Large intestine (tissue), 3 donors: ENCODE measurements around the gene GPRC5C. TPM values are rescaled to one million over a fixed set of nuclear protein-coding genes. Genes with fewer than 3 reads are reported as not detected.
A peak's percentile ranks its signal among the peaks of the same experiment; 100 is the strongest.

Experiments used
- DNase-seq, 2 donors: peaks; one replicate each; pipeline versions ENCODE4 v3.0.0 to v3.0.0-alpha.2; 2013
- H3K27ac ChIP-seq: one replicate; pipeline ENCODE4 v1.5.1; 2013; ENCODE audit warnings: low read length
- H3K27me3 ChIP-seq: 2 replicates; pipeline ENCODE4 v1.6.1; 2013; ENCODE audit warnings: low read length; ENCODE audit not compliant: control insufficient read depth, insufficient read depth
- H3K36me3 ChIP-seq: 2 replicates; pipeline ENCODE4 v1.6.1; 2013; ENCODE audit warnings: low read length; ENCODE audit not compliant: control insufficient read depth, insufficient read depth
- H3K4me1 ChIP-seq: one replicate; pipeline ENCODE4 v1.6.1; 2013; ENCODE audit warnings: low read length; ENCODE audit not compliant: control insufficient read depth, insufficient read depth
- H3K4me3 ChIP-seq: one replicate; pipeline ENCODE4 v1.5.1; 2013; ENCODE audit warnings: low read length
- H3K9me3 ChIP-seq: one replicate; pipeline ENCODE4 v1.6.1; 2013; ENCODE audit warnings: mild to moderate bottlenecking, low read depth, low read length, moderate library complexity; ENCODE audit not compliant: control insufficient read depth
- WGBS: methylation state at CpG from one replicate; pipeline ENCODE4 v1.1.5; 2013; ENCODE audit warnings: low lambda C conversion rate; ENCODE audit not compliant: insufficient coverage; 5-methylcytosine and 5-hydroxymethylcytosine counted together
- polyA plus RNA-seq: library from polyadenylated mRNA; unstranded; fragments of 120-200 nt; gene quantifications from one replicate; pipeline ENCODE4 v1.2.1, GENCODE V29; 2013

GPRC5C gene
- polyA plus RNA-seq, 1 donor: 38.8 TPM

- peaks cover 10% of the 10 kb centered on the region for H3K27me3 ChIP-seq
- H3K9me3 ChIP-seq: no peaks in the 10 kb centered on the region
- peaks cover 51% of the 10 kb centered on the region for H3K4me1 ChIP-seq
- WGBS: no CpG with 5 or more reads among the region's 67 CpGs
- H3K36me3 ChIP-seq: no peaks in the 10 kb centered on the region
- peak overlapping the region; percentile 95 for H3K27ac ChIP-seq
- DNase-seq: peak; percentile 81 to 92
- peak overlapping the region; percentile 63 for H3K4me3 ChIP-seq
Measured at GRCh38 chr17:74430706-74431567, 951 bp upstream of the GPRC5C start.

GRCh38 chr17:74432424-74432690 lies 469 bp downstream of the GPRC5C start:
- WGBS: no CpG with 5 or more reads among the region's 33 CpGs
- Histone ChIP-seq H3K27me3 (peaks cover 10% of the 10 kb centered on the region), H3K9me3 (peaks cover 2% of the 10 kb centered on the region), H3K27ac (no peak overlapping the region), H3K4me3 (peak overlapping the region; percentile 63), H3K36me3 (no peaks in the 10 kb centered on the region), H3K4me1 (peaks cover 42% of the 10 kb centered on the region)
- peak in 1 of 2 donors; percentile 27 for DNase-seq

DNA sequence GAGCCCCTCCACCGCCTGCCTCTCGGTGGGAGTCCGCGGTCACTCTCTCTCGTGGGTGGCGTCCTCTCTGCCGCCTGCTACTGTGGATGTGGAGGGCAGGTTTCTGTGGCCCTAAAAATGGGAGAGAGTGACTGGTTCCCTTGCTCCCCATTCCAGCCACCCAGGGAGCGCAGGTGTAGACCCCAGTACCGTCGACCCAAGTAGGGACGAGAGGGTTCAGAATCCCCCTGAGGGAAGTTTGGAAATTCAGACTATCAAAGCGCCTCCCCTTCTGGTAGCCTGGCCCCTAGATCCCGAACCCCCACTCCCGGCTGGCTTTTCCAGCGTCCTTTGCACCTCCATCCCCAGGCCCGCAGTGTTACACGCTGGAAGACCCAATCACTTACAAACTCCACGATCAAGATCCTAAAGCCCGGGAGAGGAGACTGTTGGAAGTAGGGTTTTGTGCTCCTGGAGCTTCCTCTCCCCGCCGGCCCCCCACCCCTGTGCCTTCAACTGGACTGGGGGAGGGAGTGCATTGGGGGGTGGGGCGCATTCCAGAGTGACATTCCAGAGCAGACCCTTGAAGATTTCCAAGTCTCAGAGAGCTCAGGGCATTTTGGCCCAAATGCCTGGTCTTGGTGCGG lies 991 bp downstream of the GPRC5C start:
- Histone ChIP-seq H3K4me1 (peaks cover 37% of the 10 kb centered on the region), H3K27ac (peak overlapping the region; percentile 12), H3K36me3 (no peaks in the 10 kb centered on the region), H3K27me3 (peaks cover 10% of the 10 kb centered on the region), H3K4me3 (peak overlapping the region; percentile 63), H3K9me3 (peaks cover 7% of the 10 kb centered on the region)
- WGBS: no CpG with 5 or more reads among the region's 23 CpGs
- no peak for DNase-seq

GRCh38 chr17:74433421-74434121 lies 1.7 kb downstream of the GPRC5C start:
- Histone ChIP-seq H3K9me3 (peaks cover 13% of the 10 kb centered on the region), H3K27me3 (peaks cover 10% of the 10 kb centered on the region), H3K36me3 (no peaks in the 10 kb centered on the region), H3K4me3 (no peak overlapping the region), H3K4me1 (peaks cover 30% of the 10 kb centered on the region), H3K27ac (no peak overlapping the region)
- no CpG with 5 or more reads among the region's 17 CpGs for WGBS
- no peak for DNase-seq

- peaks cover 15% of the 10 kb centered on the region for H3K4me1 ChIP-seq
- H3K27ac ChIP-seq: peak overlapping the region; percentile 13
- no peak overlapping the region for H3K4me3 ChIP-seq
- H3K27me3 ChIP-seq: peaks cover 10% of the 10 kb centered on the region
- DNase-seq: no peak
- H3K36me3 ChIP-seq: peaks cover 9% of the 10 kb centered on the region
- peaks cover 22% of the 10 kb centered on the region for H3K9me3 ChIP-seq
- 33% methylated on average over 1 of the region's 5 CpGs for WGBS
Measured at GRCh38 chr17:74435775-74436359, 4.0 kb downstream of the GPRC5C start.

DNA sequence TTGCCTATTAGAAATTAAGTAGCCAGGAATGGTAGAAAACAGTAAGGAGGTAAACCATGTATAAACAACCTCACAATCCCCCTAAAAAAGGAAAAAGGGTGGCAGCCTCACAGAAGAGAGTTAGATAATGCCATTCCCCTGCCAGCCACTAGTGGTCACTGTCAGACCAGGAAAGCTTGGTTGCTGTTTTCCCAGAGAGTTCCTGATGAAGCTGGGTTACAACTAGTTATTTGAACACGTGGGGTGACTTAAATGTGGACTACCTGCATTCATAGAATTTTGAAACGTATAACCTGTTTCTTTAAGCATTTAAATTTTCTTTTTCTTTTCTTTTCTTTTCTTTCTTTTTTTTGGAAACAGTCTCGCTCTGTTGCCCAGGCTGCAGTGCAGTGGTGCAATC lies 5.8 kb downstream of the GPRC5C start:
- peaks cover 18% of the 10 kb centered on the region for H3K4me1 ChIP-seq
- peaks cover 9% of the 10 kb centered on the region for H3K36me3 ChIP-seq
- H3K9me3 ChIP-seq: peaks cover 22% of the 10 kb centered on the region
- no peak for DNase-seq
- peaks cover 7% of the 10 kb centered on the region for H3K27me3 ChIP-seq
- WGBS: 81% methylated on average over 3 of the region's 3 CpGs
- no peak overlapping the region for H3K27ac ChIP-seq
- no peak overlapping the region for H3K4me3 ChIP-seq

DNA sequence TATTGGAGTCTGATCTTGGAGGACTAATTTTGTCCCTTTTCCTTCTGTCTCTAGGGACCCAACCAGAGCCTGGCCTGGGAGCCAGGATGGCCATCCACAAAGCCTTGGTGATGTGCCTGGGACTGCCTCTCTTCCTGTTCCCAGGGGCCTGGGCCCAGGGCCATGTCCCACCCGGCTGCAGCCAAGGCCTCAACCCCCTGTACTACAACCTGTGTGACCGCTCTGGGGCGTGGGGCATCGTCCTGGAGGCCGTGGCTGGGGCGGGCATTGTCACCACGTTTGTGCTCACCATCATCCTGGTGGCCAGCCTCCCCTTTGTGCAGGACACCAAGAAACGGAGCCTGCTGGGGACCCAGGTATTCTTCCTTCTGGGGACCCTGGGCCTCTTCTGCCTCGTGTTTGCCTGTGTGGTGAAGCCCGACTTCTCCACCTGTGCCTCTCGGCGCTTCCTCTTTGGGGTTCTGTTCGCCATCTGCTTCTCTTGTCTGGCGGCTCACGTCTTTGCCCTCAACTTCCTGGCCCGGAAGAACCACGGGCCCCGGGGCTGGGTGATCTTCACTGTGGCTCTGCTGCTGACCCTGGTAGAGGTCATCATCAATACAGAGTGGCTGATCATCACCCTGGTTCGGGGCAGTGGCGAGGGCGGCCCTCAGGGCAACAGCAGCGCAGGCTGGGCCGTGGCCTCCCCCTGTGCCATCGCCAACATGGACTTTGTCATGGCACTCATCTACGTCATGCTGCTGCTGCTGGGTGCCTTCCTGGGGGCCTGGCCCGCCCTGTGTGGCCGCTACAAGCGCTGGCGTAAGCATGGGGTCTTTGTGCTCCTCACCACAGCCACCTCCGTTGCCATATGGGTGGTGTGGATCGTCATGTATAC lies 8.0 kb downstream of the GPRC5C start:
- no peak for DNase-seq
- H3K9me3 ChIP-seq: peaks cover 22% of the 10 kb centered on the region
- H3K27me3 ChIP-seq: no peaks in the 10 kb centered on the region
- no peak overlapping the region for H3K27ac ChIP-seq
- peaks cover 29% of the 10 kb centered on the region for H3K4me1 ChIP-seq
- peaks cover 9% of the 10 kb centered on the region for H3K36me3 ChIP-seq
- no peak overlapping the region for H3K4me3 ChIP-seq
- WGBS: no CpG with 5 or more reads among the region's 31 CpGs

DNA sequence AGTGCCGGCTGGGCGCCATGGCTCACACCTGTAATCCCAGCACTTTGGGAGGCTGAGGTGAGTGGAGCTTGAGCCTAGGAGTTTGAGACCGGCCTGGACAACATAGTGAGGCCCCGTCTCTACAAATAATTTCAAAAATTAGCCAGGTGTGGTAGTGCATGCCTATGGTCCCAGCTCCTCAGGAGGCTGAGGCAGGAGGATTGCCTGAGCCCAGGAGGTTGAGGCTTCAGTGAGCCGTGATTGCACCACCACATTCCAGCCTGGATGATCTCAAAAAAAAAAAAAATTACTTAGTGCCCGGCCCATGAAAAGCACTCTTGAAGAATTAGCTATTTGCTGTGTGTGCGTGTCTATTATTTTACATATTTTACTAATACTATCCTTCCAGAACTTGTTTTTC lies 9.6 kb downstream of the GPRC5C start:
- WGBS: no CpG with 5 or more reads among the region's 7 CpGs
- H3K9me3 ChIP-seq: peaks cover 22% of the 10 kb centered on the region
- H3K27ac ChIP-seq: no peak overlapping the region
- no peak overlapping the region for H3K4me3 ChIP-seq
- peaks cover 9% of the 10 kb centered on the region for H3K36me3 ChIP-seq
- H3K27me3 ChIP-seq: no peaks in the 10 kb centered on the region
- peaks cover 25% of the 10 kb centered on the region for H3K4me1 ChIP-seq
- no peak for DNase-seq

DNA sequence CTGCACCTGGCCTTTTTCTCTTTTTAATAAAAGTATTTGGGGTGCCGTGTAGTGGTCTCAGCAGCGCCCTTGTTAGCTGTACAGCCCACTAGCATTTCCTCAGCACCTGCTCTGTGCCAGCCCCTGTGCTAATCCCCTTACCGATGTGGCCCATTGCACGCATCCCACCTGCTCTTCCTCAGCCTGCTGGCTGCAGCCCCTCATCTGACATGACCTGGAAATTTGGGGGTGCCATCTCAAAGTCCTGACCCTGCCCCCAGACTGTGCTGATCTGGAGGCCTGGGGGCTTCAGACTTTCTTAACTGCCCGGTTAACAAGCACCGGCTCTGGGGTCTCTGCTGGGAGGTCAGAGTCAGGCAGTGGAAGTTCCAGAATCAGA lies 10.4 kb downstream of the GPRC5C start:
- Histone ChIP-seq H3K27me3 (no peaks in the 10 kb centered on the region), H3K4me1 (peaks cover 25% of the 10 kb centered on the region), H3K36me3 (peaks cover 15% of the 10 kb centered on the region), H3K27ac (peak overlapping the region; percentile 97), H3K4me3 (no peak overlapping the region), H3K9me3 (peaks cover 21% of the 10 kb centered on the region)
- DNase-seq: no peak
- WGBS: no CpG with 5 or more reads among the region's 6 CpGs
